Thyroid gland (tissue), 4 donors: ENCODE measurements around the gene CHTF18.

Experiments
- CTCF ChIP-seq, 6 experiments: fragments of 200-600 bp in 3 of 6; fragments of 450-650 bp in 3 of 6; sonication (generic) in 3 of 6; IDR thresholded peaks; one replicate each; pipeline ENCODE4 v1.5.1; 2016 to 2019; ENCODE audit warnings: antibody characterized with exemption in 6 of 6, mild to moderate bottlenecking in 2 of 6, inconsistent platforms in 1 of 6, moderate library complexity in 1 of 6
- POLR2A ChIP-seq, 2 donors: fragments of 450-650 bp; IDR thresholded peaks; one replicate each; pipeline ENCODE4 v1.6.1; 2017; ENCODE audit warnings: antibody characterized with exemption in 2 of 2, mild to moderate bottlenecking in 2 of 2, moderate library complexity in 1 of 2

GRCh38 chr16:815861-816260 is 27.4 kb downstream of the CHTF18 start:
- TF ChIP-seq CTCF (IDR thresholded peaks at IDR 0.05), result no peak
- TF ChIP-seq POLR2A (IDR thresholded peaks at IDR 0.05), result no peak
